ENCODE data around the gene PARP3. TPM values are rescaled to one million over a fixed set of nuclear protein-coding genes. Genes with fewer than 3 reads are reported as not detected.
A peak's percentile ranks its signal among the peaks of the same experiment; 100 is the strongest.

The PARP3 gene
- total RNA-seq, 1 donor = 6.2 TPM

- Histone ChIP-seq H3K9me3 (ENCODE audit: low read depth, low read length) (no peaks in the 10 kb centered on the region), H3K4me1 (ENCODE audit: insufficient read depth, low read length) (peaks cover 10% of the 10 kb centered on the region), H3K27me3 (ENCODE audit: insufficient read depth, low read length) (no peaks in the 10 kb centered on the region), H3K4me3 (ENCODE audit: low read length) (no peak overlapping the region)
Measured at GRCh38 chr3:51964521-51964920, 22.4 kb downstream of the PARP3 start.

- Histone ChIP-seq H3K9me3 (ENCODE audit: low read depth, low read length) (no peaks in the 10 kb centered on the region), H3K4me3 (ENCODE audit: low read length) (no peak overlapping the region), H3K27me3 (ENCODE audit: insufficient read depth, low read length) (no peaks in the 10 kb centered on the region), H3K4me1 (ENCODE audit: insufficient read depth, low read length) (peaks cover 10% of the 10 kb centered on the region)
Measured at GRCh38 chr3:51966016-51966415, 23.9 kb downstream of the PARP3 start.

- peaks cover 10% of the 10 kb centered on the region for H3K4me1 ChIP-seq (ENCODE audit: insufficient read depth, low read length)
- no peaks in the 10 kb centered on the region for H3K27me3 ChIP-seq (ENCODE audit: insufficient read depth, low read length)
- no peaks in the 10 kb centered on the region for H3K9me3 ChIP-seq (ENCODE audit: low read depth, low read length)
- no peak overlapping the region for H3K4me3 ChIP-seq (ENCODE audit: low read length)
Measured at GRCh38 chr3:51966486-51966885, 24.3 kb downstream of the PARP3 start.

- no peaks in the 10 kb centered on the region for H3K9me3 ChIP-seq (ENCODE audit: low read depth, low read length)
- H3K27me3 ChIP-seq (ENCODE audit: insufficient read depth, low read length) = no peaks in the 10 kb centered on the region
- peak overlapping the region; percentile 30 for H3K4me3 ChIP-seq (ENCODE audit: low read length)
- H3K4me1 ChIP-seq (ENCODE audit: insufficient read depth, low read length) = peaks cover 10% of the 10 kb centered on the region
Measured at GRCh38 chr3:51966922-51967383, 24.8 kb downstream of the PARP3 start.

GRCh38 chr3:51967384-51968169 is 25.4 kb downstream of the PARP3 start, which contains the start of gene PCBP4:
Gene PCBP4, minus strand, starts transcription at chr3:51967454. Its CDS starts 6,214 bp downstream, at chr3:51961240.
- Histone ChIP-seq H3K4me1 (ENCODE audit: insufficient read depth, low read length) (peaks cover 10% of the 10 kb centered on the region), H3K4me3 (ENCODE audit: low read length) (peak within 1 kb of the TSS; percentile 30), H3K27me3 (ENCODE audit: insufficient read depth, low read length) (no peaks in the 10 kb centered on the region), H3K9me3 (ENCODE audit: low read depth, low read length) (no peaks in the 10 kb centered on the region)

GRCh38 chr3:51968170-51968775 is 26.1 kb downstream of the PARP3 start:
- Histone ChIP-seq H3K4me1 (ENCODE audit: insufficient read depth, low read length) (peaks cover 13% of the 10 kb centered on the region), H3K4me3 (ENCODE audit: low read length) (peak overlapping the region; percentile 30), H3K27me3 (ENCODE audit: insufficient read depth, low read length) (no peaks in the 10 kb centered on the region), H3K9me3 (ENCODE audit: low read depth, low read length) (no peaks in the 10 kb centered on the region)

- Histone ChIP-seq H3K9me3 (ENCODE audit: low read depth, low read length) (no peaks in the 10 kb centered on the region), H3K27me3 (ENCODE audit: insufficient read depth, low read length) (no peaks in the 10 kb centered on the region), H3K4me3 (ENCODE audit: low read length) (no peak overlapping the region), H3K4me1 (ENCODE audit: insufficient read depth, low read length) (peaks cover 20% of the 10 kb centered on the region)
Measured at GRCh38 chr3:51968883-51969678, 26.9 kb downstream of the PARP3 start.

DNA sequence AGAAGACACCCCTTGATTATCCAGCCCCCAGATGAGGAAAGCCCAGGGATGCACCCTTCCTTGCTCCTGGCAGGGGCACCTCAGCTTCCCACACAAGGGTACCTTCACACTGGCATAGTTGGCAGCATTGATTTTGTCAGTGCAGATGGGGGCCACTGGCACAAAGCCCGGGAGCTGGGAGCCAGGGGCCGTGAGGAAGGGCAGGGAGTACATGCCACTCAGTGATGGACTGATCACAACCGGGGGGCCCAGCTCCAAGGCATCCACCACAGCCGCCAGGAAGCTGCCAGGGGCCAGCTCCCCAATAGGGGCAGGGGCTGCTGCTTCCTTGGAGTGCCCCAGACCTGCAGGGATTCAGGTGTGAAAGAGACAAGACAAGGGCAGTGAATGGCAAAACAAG is 27.7 kb downstream of the PARP3 start:
- H3K9me3 ChIP-seq (ENCODE audit: low read depth, low read length) = no peaks in the 10 kb centered on the region
- H3K4me3 ChIP-seq (ENCODE audit: low read length) = no peak overlapping the region
- no peaks in the 10 kb centered on the region for H3K27me3 ChIP-seq (ENCODE audit: insufficient read depth, low read length)
- peaks cover 28% of the 10 kb centered on the region for H3K4me1 ChIP-seq (ENCODE audit: insufficient read depth, low read length)

DNA sequence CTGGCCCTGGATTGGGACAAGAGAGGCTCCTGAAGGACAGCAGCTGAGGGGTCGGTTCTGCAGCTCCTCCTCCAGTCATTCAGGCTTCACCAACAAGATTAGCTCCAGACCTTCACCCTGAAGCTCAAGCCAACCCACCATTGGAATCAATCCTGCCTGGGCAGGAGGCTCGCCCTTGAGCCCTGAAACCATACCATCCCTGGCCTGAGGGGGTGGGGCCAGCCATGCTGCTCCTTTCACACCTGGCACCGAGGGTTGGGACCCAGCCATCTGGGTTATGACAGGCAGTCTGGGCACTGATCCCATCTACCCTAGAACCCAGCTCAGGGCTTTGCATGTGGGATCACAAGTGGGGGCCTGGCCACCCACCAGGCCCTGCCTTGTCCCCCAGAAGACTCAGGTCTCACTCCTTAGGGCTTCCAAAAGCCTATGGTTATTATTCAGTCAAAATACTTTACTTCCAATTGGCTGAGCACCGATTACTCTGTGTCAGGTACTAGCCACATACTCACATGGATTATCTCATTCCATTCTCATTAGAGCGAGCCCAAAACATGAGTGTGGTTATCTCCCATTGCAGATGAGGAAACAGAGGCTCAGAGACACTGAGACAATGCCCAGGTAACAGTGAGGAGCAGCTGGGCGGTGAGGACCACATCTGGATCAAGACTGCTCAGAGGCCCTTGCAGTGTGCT is 28.6 kb downstream of the PARP3 start:
- Histone ChIP-seq H3K4me1 (ENCODE audit: insufficient read depth, low read length) (peaks cover 35% of the 10 kb centered on the region), H3K4me3 (ENCODE audit: low read length) (no peak overlapping the region), H3K27me3 (ENCODE audit: insufficient read depth, low read length) (no peaks in the 10 kb centered on the region), H3K9me3 (ENCODE audit: low read depth, low read length) (no peaks in the 10 kb centered on the region)

GRCh38 chr3:51971350-51971749 is 29.2 kb downstream of the PARP3 start:
- no peaks in the 10 kb centered on the region for H3K27me3 ChIP-seq (ENCODE audit: insufficient read depth, low read length)
- H3K9me3 ChIP-seq (ENCODE audit: low read depth, low read length) = no peaks in the 10 kb centered on the region
- H3K4me1 ChIP-seq (ENCODE audit: insufficient read depth, low read length) = peaks cover 39% of the 10 kb centered on the region
- H3K4me3 ChIP-seq (ENCODE audit: low read length) = no peak overlapping the region

- peaks cover 34% of the 10 kb centered on the region for H3K4me1 ChIP-seq (ENCODE audit: insufficient read depth, low read length)
Measured at GRCh38 chr3:51974277-51974962, 32.3 kb downstream of the PARP3 start.

GRCh38 chr3:51974963-51975851 is 33.0 kb downstream of the PARP3 start, which contains the start of gene ABHD14A:
Gene ABHD14A, plus strand, starts transcription at chr3:51975064. Its CDS starts 72 bp downstream, at chr3:51975136.
- no peaks in the 10 kb centered on the region for H3K9me3 ChIP-seq (ENCODE audit: low read depth, low read length)
- peak within 1 kb of the TSS; percentile 67 for H3K4me3 ChIP-seq (ENCODE audit: low read length)
- no peaks in the 10 kb centered on the region for H3K27me3 ChIP-seq (ENCODE audit: insufficient read depth, low read length)
- peaks cover 34% of the 10 kb centered on the region for H3K4me1 ChIP-seq (ENCODE audit: insufficient read depth, low read length)

More at GRCh38 chr3:51974277-51974962, 32.3 kb downstream of the PARP3 start:
- Histone ChIP-seq H3K9me3 (ENCODE audit: low read depth, low read length) (no peaks in the 10 kb centered on the region), H3K27me3 (ENCODE audit: insufficient read depth, low read length) (no peaks in the 10 kb centered on the region), H3K4me3 (ENCODE audit: low read length) (peak overlapping the region; percentile 67)

DNA sequence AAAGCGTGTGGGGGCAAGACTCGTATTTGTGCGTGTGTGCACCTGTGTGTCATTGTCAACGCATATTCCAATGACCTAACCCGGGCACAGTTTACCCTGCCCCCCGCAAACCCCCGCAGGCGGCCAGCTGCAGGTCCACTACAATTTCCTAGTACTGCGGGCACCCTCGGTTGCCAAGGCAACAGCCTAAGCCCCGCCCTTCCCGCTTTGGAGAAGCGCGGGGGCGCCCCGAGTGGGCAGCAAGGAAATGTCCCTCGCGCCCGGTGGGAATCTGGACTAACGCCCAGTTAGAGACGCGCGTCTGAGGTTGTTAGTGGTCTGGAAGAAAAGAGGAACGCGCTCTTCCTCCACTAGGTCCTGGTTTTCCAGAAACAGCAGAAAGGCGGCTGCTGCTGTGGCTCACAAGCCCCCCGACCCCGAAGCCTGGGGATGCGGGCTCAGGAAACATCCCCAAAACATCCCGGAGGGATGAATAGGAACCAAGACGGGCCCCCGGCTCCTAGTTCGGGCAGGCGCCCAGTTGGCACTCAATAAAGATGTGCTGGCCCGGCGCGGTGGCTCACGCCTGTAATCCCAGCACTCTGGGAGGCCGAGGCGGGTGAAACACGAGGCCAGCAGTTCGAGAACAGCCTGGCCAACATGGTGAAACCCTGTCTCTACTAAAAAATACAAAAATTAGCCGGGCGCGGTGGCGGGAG is 33.8 kb downstream of the PARP3 start:
- Histone ChIP-seq H3K27me3 (ENCODE audit: insufficient read depth, low read length) (no peaks in the 10 kb centered on the region), H3K9me3 (ENCODE audit: low read depth, low read length) (no peaks in the 10 kb centered on the region), H3K4me1 (ENCODE audit: insufficient read depth, low read length) (peaks cover 34% of the 10 kb centered on the region), H3K4me3 (ENCODE audit: low read length) (peak overlapping the region; percentile 67)
